Activated T-helper 2 cell treated with anti-CD3 and anti-CD28 coated beads, Interferon-gamma antibody, Interleukin-2, Interleukin-4, amounts not matched to agents 10 μg/mL and 5 μg/mL and 100 μg/mL, durations not matched to agents 14 hours and 24 hours and 36 hours (primary cell): ENCODE measurements around the gene GUCY1A2. TPM values are rescaled to one million over a fixed set of nuclear protein-coding genes. Genes with fewer than 3 reads are reported as not detected.
"Not testable (repeated sequence)": the region's sequence is repeated elsewhere in the genome, so short reads cannot be mapped to it uniquely, and the experiment has no call there.

ENCODE experiments used
- DNase-seq: peaks from one replicate; pipeline ENCODE4 v3.0.0; 2021; ENCODE audit warnings: low spot score
- H3K27ac Mint-ChIP-seq: one replicate; pipeline ENCODE4 v1.8.0; 2021; ENCODE audit warnings: mixed read lengths
- H3K27me3 Mint-ChIP-seq: one replicate; pipeline ENCODE4 v1.8.0; 2021; ENCODE audit warnings: low read depth, mixed read lengths
- H3K36me3 Mint-ChIP-seq: one replicate; pipeline ENCODE4 v1.8.0; 2021; ENCODE audit warnings: low read depth, mixed read lengths
- H3K4me1 Mint-ChIP-seq: one replicate; pipeline ENCODE4 v1.8.0; 2021; ENCODE audit warnings: low read depth, mixed read lengths
- H3K4me3 Mint-ChIP-seq: one replicate; pipeline ENCODE4 v1.8.0; 2021; ENCODE audit warnings: low read depth, mild to moderate bottlenecking, moderate library complexity, mixed read lengths
- H3K9me3 Mint-ChIP-seq: one replicate; pipeline ENCODE4 v1.8.0; 2021; ENCODE audit warnings: mixed read lengths
- intact Hi-C: fragments of 100-400 bp; cut with micrococcal nuclease; formaldehyde crosslinking; loops from one replicate; pipeline ENCODE4 v1.15.1; 2023
- total RNA-seq: library from RNA; stranded (reverse); gene quantifications from 2 replicates; pipeline ENCODE4 v1.2.3, GENCODE V29; 2022

Gene GUCY1A2
- total RNA-seq, 1 donor from 2014 or later: 0.02 TPM

GRCh38 chr11:106904826-106905225 is 113.5 kb downstream of the GUCY1A2 start:
- H3K27me3 Mint-ChIP-seq: no peaks in the 10 kb centered on the region
- H3K4me3 Mint-ChIP-seq: no peak overlapping the region
- intact Hi-C loops: no loop called here
- no peaks in the 10 kb centered on the region for H3K4me1 Mint-ChIP-seq
- peaks cover 5% of the 10 kb centered on the region for H3K9me3 Mint-ChIP-seq
- no peak overlapping the region for H3K27ac Mint-ChIP-seq
- DNase-seq: no peak
- no peaks in the 10 kb centered on the region for H3K36me3 Mint-ChIP-seq

DNA sequence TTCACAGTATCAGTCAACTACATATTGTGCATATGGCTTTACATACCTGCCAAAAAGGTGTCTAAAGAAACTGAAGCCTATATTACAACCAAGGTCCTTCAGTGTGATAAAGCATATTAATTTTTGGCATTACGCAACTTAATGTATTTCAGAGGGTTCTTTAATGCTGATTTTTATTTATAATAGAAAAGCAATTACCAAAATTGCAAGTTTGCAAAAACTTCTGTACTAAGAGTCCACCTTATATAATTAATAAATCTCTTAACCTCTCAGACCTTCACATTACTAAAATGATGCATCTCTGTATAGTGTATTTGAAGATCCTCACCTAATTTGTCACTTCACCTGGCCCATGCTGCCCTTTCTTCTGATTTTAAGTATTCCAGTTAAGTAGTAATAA is 128.6 kb downstream of the GUCY1A2 start:
- H3K36me3 Mint-ChIP-seq: no peaks in the 10 kb centered on the region
- no peaks in the 10 kb centered on the region for H3K4me1 Mint-ChIP-seq
- no peaks in the 10 kb centered on the region for H3K27me3 Mint-ChIP-seq
- H3K4me3 Mint-ChIP-seq: no peak overlapping the region
- peaks cover 38% of the 10 kb centered on the region for H3K9me3 Mint-ChIP-seq
- DNase-seq: no peak
- H3K27ac Mint-ChIP-seq: no peak overlapping the region
- intact Hi-C loops: no loop called here

GRCh38 chr11:106888386-106888785 is 129.9 kb downstream of the GUCY1A2 start:
- no peak for DNase-seq
- Mint-ChIP-seq H3K4me3 (no peak overlapping the region), H3K9me3 (peaks cover 38% of the 10 kb centered on the region), H3K36me3 (no peaks in the 10 kb centered on the region), H3K4me1 (no peaks in the 10 kb centered on the region), H3K27ac (no peak overlapping the region), H3K27me3 (no peaks in the 10 kb centered on the region)
- intact Hi-C loops: no loop called here

DNA sequence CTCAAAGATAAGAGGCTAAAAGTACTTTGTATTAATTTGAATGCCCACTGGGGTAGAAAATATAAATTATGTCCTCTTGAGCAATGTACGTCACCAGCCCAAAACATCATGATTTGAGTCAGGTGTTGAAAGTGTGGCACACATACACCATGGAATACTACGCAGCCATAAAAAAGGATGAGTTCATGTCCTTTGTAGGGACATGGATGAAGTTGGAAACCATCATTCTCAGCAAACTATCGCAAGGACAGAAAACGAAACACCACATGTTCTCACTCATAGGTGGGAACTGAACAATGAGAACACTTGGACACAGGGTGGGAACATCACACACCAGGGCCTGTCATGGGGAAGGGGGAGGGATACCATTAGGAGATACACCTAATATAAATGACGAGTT is 134.6 kb downstream of the GUCY1A2 start:
- H3K4me3 Mint-ChIP-seq, DNase-seq, H3K27me3 Mint-ChIP-seq, H3K27ac Mint-ChIP-seq, H3K36me3 Mint-ChIP-seq, H3K4me1 Mint-ChIP-seq, intact Hi-C loops: not testable (repeated sequence)
- peaks cover 44% of the 10 kb centered on the region for H3K9me3 Mint-ChIP-seq

- Mint-ChIP-seq H3K4me1 (no peaks in the 10 kb centered on the region), H3K4me3 (no peak overlapping the region), H3K9me3 (peaks cover 48% of the 10 kb centered on the region), H3K36me3 (no peaks in the 10 kb centered on the region), H3K27ac (no peak overlapping the region), H3K27me3 (no peaks in the 10 kb centered on the region)
- intact Hi-C loops: no loop called here
- DNase-seq: no peak
Observed at GRCh38 chr11:106879832-106880546, 138.3 kb downstream of the GUCY1A2 start.

- intact Hi-C loops: no loop called here
- peaks cover 45% of the 10 kb centered on the region for H3K9me3 Mint-ChIP-seq
- H3K27me3 Mint-ChIP-seq: no peaks in the 10 kb centered on the region
- no peaks in the 10 kb centered on the region for H3K36me3 Mint-ChIP-seq
- H3K4me3 Mint-ChIP-seq: no peak overlapping the region
- no peak overlapping the region for H3K27ac Mint-ChIP-seq
- no peak for DNase-seq
- H3K4me1 Mint-ChIP-seq: no peaks in the 10 kb centered on the region
Observed at GRCh38 chr11:106879029-106879428, 139.2 kb downstream of the GUCY1A2 start.

- no peak overlapping the region for H3K27ac Mint-ChIP-seq
- H3K27me3 Mint-ChIP-seq: no peaks in the 10 kb centered on the region
- no peak overlapping the region for H3K4me3 Mint-ChIP-seq
- DNase-seq: no peak
- no peaks in the 10 kb centered on the region for H3K4me1 Mint-ChIP-seq
- intact Hi-C loops: no loop called here
- no peaks in the 10 kb centered on the region for H3K36me3 Mint-ChIP-seq
- H3K9me3 Mint-ChIP-seq: peaks cover 41% of the 10 kb centered on the region
Observed at GRCh38 chr11:106875013-106875412, 143.3 kb downstream of the GUCY1A2 start.

- intact Hi-C loops: no loop called here
- H3K36me3 Mint-ChIP-seq: no peaks in the 10 kb centered on the region
- H3K4me1 Mint-ChIP-seq: no peaks in the 10 kb centered on the region
- no peaks in the 10 kb centered on the region for H3K27me3 Mint-ChIP-seq
- no peak for DNase-seq
- peaks cover 27% of the 10 kb centered on the region for H3K9me3 Mint-ChIP-seq
- no peak overlapping the region for H3K27ac Mint-ChIP-seq
- no peak overlapping the region for H3K4me3 Mint-ChIP-seq
Observed at GRCh38 chr11:106872246-106872645, 146.0 kb downstream of the GUCY1A2 start.

DNA sequence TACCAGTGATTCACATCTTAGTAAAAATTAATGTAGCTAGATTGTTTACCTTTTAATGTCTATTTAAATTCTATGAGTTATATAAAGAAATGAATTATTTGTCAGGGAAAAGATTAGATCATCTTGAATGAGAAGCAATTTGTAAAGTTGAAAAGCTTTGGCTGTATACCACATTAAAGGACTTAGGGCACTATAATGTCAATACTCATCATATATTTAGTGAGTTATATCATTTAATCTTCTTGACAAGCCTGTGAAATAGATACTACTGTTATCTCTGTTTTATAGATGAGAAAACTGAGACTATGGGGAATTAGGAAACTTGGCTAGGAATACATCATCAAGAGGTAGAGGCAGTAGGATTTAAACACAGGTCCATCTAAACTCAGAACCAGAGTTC is 160.1 kb downstream of the GUCY1A2 start:
- DNase-seq: no peak
- H3K27ac Mint-ChIP-seq: no peak overlapping the region
- no peaks in the 10 kb centered on the region for H3K4me1 Mint-ChIP-seq
- no peak overlapping the region for H3K4me3 Mint-ChIP-seq
- H3K36me3 Mint-ChIP-seq: no peaks in the 10 kb centered on the region
- intact Hi-C loops: no loop called here
- H3K9me3 Mint-ChIP-seq: peaks cover 36% of the 10 kb centered on the region
- H3K27me3 Mint-ChIP-seq: no peaks in the 10 kb centered on the region

DNA sequence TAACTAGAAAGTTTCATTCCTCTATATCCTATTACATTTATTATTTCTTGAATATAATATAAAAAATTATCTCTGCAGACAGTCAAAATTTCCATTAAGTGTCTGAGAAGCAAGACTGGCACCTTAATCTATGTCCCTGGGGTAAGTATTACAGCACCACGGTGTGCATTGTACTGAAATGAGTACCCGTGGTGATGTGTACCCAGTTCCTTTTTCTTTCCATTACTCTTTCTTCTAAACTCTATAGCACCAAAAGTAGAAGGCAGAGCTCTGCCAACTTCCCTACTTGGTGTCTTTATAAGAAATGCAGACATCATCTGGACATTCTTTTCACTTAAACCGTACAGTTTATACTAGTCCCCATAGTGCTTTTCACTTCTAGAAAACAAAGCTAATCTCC is 161.7 kb downstream of the GUCY1A2 start:
- peaks cover 45% of the 10 kb centered on the region for H3K9me3 Mint-ChIP-seq
- H3K27me3 Mint-ChIP-seq: no peaks in the 10 kb centered on the region
- intact Hi-C loops: no loop called here
- H3K4me3 Mint-ChIP-seq: no peak overlapping the region
- no peak for DNase-seq
- H3K36me3 Mint-ChIP-seq: no peaks in the 10 kb centered on the region
- H3K4me1 Mint-ChIP-seq: no peaks in the 10 kb centered on the region
- H3K27ac Mint-ChIP-seq: no peak overlapping the region

DNA sequence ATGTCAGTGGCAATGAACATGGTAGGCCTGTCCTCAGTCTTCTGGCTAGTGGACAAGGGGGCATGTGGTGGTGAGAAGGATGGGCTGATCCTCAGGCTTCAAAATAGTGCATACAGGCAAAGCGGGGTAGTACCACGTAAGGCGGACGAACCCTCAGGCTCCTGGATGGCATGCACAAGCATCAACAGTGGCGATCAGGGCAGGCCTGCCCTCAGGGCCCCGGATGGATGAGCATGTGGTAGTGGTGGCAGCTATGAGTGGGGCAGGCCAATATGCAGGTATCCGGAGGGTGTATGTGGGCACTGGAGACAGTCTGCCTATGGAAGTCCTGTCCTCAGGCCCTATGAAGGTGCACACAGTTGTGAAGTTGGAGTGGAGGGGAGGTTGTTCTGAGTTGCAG is 163.8 kb downstream of the GUCY1A2 start:
- no peaks in the 10 kb centered on the region for H3K27me3 Mint-ChIP-seq
- no peaks in the 10 kb centered on the region for H3K36me3 Mint-ChIP-seq
- peaks cover 49% of the 10 kb centered on the region for H3K9me3 Mint-ChIP-seq
- no peak for DNase-seq
- H3K4me3 Mint-ChIP-seq: no peak overlapping the region
- no peak overlapping the region for H3K27ac Mint-ChIP-seq
- intact Hi-C loops: no loop called here
- H3K4me1 Mint-ChIP-seq: no peaks in the 10 kb centered on the region

GRCh38 chr11:106853850-106854401 is 164.3 kb downstream of the GUCY1A2 start:
- H3K27me3 Mint-ChIP-seq: no peaks in the 10 kb centered on the region
- intact Hi-C loops: no loop called here
- no peak overlapping the region for H3K27ac Mint-ChIP-seq
- H3K9me3 Mint-ChIP-seq: peaks cover 49% of the 10 kb centered on the region
- H3K4me3 Mint-ChIP-seq: no peak overlapping the region
- H3K4me1 Mint-ChIP-seq: no peaks in the 10 kb centered on the region
- DNase-seq: no peak
- H3K36me3 Mint-ChIP-seq: no peaks in the 10 kb centered on the region

DNA sequence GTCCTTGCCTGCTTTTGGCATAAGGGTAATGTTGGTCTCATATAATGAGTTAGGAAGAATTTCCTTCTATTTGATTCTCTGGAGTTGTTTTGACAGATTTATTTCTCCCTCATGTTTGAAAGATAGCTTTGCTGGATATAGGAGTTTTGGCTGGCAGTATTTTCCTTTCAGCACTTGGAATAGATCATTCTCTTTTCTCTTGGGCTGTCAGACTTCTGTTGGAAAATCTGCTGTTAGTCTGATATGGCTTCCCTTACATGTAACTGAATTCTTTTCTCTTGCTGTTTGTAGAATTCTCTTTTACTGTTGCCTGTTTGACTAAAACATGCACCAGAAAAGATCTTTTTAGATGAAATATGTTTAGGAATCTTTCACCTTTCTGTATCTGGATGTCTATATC is 165.5 kb downstream of the GUCY1A2 start:
- H3K27ac Mint-ChIP-seq: no peak overlapping the region
- intact Hi-C loops: no loop called here
- H3K4me1 Mint-ChIP-seq: no peaks in the 10 kb centered on the region
- H3K27me3 Mint-ChIP-seq: no peaks in the 10 kb centered on the region
- no peaks in the 10 kb centered on the region for H3K36me3 Mint-ChIP-seq
- peaks cover 53% of the 10 kb centered on the region for H3K9me3 Mint-ChIP-seq
- H3K4me3 Mint-ChIP-seq: no peak overlapping the region
- no peak for DNase-seq
